Embryonic facial prominence (tissue), 1 donor: ENCODE measurements around the gene NT5DC2.

Experiments used
- DNase-seq: peaks from one replicate; pipeline ENCODE4 v3.0.0-alpha.2; 2016; ENCODE audit errors: extremely low spot score

Gene NT5DC2

GRCh38 chr3:52487788-52488691, 45.6 kb downstream of the NT5DC2 start:
- DNase-seq: no peak

GRCh38 chr3:52487050-52487787, 46.4 kb downstream of the NT5DC2 start:
- no peak for DNase-seq

GRCh38 chr3:52484680-52485461, 48.8 kb downstream of the NT5DC2 start:
- DNase-seq: no peak

GRCh38 chr3:52483577-52484381, 49.9 kb downstream of the NT5DC2 start:
- no peak for DNase-seq

- no peak for DNase-seq
Measured at GRCh38 chr3:52483081-52483480, 50.6 kb downstream of the NT5DC2 start.

GRCh38 chr3:52481819-52482521, 51.7 kb downstream of the NT5DC2 start:
- DNase-seq: no peak

- DNase-seq: no peak
Measured at GRCh38 chr3:52480768-52481715, 52.6 kb downstream of the NT5DC2 start.

GRCh38 chr3:52479877-52480575, 53.6 kb downstream of the NT5DC2 start:
- DNase-seq: no peak

- no peak for DNase-seq
Measured at GRCh38 chr3:52479037-52479876, 54.4 kb downstream of the NT5DC2 start.

GRCh38 chr3:52477796-52478095, 55.9 kb downstream of the NT5DC2 start:
- no peak for DNase-seq

GRCh38 chr3:52477076-52477795, 56.4 kb downstream of the NT5DC2 start:
- DNase-seq: no peak
